ENCODE measurements around the gene GPR156.

GPR156 gene

DNA sequence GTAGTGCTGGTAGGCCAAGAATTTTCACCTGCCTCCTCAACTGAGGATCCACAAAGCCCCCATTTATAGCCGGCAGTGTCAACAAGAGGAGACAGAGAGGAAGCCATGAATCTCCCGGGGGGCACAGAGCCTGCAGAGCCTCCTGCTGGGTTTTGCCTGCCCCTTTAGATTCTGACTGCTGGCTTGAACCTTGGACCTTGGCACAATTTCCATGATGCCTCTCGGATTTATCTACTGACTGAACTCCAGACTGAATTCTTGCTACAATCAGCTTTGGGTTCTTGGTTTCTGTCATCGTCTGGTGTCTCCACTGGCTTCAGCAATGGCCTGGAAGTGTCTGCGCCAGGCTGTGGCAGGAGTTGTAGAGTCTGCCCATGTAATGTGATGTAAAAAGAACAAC, 80.7 kb downstream of the GPR156 start:
- Histone ChIP-seq H3K9ac (ENCODE audit: low read length) (no peak overlapping the region), H2AFZ (ENCODE audit: low read length) (no peak overlapping the region), H3K79me2 (ENCODE audit: insufficient read depth, low read length) (no peaks in the 10 kb centered on the region), H3K27me3 (ENCODE audit: insufficient read depth, low read length) (no peaks in the 10 kb centered on the region), H3K9me2 (ENCODE audit: low read depth, low read length) (no peaks in the 10 kb centered on the region), H3K4me3 (ENCODE audit: low read depth, low read length, poor library complexity, severe bottlenecking) (no peak overlapping the region), H3K27ac (ENCODE audit: low read depth, low read length, poor library complexity, severe bottlenecking) (no peak overlapping the region), H3K9me3 (ENCODE audit: low read length) (no peaks in the 10 kb centered on the region), H3K4me2 (ENCODE audit: low read length) (no peak overlapping the region), H3K36me3 (ENCODE audit: insufficient read depth, low read length) (no peaks in the 10 kb centered on the region), H3F3A (ENCODE audit: insufficient read depth, low read length) (no peaks in the 10 kb centered on the region), H4K20me1 (ENCODE audit: insufficient read depth, low read length) (no peaks in the 10 kb centered on the region), H3K4me1 (ENCODE audit: insufficient read depth, low read length, severe bottlenecking) (no peaks in the 10 kb centered on the region)
- TF ChIP-seq EZH2 (IDR thresholded peaks at IDR 0.05; ENCODE audit: borderline replicate concordance, low read length): no peak
- TF ChIP-seq, protein P1, sequence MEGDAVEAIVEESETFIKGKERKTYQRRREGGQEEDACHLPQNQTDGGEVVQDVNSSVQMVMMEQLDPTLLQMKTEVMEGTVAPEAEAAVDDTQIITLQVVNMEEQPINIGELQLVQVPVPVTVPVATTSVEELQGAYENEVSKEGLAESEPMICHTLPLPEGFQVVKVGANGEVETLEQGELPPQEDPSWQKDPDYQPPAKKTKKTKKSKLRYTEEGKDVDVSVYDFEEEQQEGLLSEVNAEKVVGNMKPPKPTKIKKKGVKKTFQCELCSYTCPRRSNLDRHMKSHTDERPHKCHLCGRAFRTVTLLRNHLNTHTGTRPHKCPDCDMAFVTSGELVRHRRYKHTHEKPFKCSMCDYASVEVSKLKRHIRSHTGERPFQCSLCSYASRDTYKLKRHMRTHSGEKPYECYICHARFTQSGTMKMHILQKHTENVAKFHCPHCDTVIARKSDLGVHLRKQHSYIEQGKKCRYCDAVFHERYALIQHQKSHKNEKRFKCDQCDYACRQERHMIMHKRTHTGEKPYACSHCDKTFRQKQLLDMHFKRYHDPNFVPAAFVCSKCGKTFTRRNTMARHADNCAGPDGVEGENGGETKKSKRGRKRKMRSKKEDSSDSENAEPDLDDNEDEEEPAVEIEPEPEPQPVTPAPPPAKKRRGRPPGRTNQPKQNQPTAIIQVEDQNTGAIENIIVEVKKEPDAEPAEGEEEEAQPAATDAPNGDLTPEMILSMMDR (IDR thresholded peaks at IDR 0.05; ENCODE audit: low read length): no peak

DNA sequence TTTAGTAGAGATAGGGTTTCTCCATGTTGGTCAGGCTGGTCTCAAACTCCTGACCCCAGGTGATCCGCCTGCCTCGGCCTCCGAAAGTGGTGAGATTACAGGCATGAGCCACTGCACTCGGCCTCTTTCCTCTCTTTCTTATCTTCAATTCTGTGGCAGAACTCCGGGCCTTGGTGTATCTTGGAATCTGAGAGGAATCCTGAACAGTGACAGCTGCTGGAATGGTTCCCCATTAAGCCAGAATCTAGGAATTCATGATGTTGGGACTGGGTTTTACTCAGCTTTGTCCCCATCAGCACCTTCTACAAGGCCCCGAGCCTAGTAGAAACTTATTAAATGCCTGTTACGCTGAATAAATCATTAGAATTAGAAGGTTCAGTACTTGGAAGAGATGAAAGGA, 81.4 kb downstream of the GPR156 start:
- H3K27me3 ChIP-seq (ENCODE audit: insufficient read depth, low read length): no peaks in the 10 kb centered on the region
- no peak overlapping the region for H3K27ac ChIP-seq (ENCODE audit: low read depth, low read length, poor library complexity, severe bottlenecking)
- H2AFZ ChIP-seq (ENCODE audit: low read length): no peak overlapping the region
- H3K36me3 ChIP-seq (ENCODE audit: insufficient read depth, low read length): no peaks in the 10 kb centered on the region
- H3K4me2 ChIP-seq (ENCODE audit: low read length): no peak overlapping the region
- H3K4me1 ChIP-seq (ENCODE audit: insufficient read depth, low read length, severe bottlenecking): no peaks in the 10 kb centered on the region
- H4K20me1 ChIP-seq (ENCODE audit: insufficient read depth, low read length): no peaks in the 10 kb centered on the region
- H3K4me3 ChIP-seq (ENCODE audit: low read depth, low read length, poor library complexity, severe bottlenecking): no peak overlapping the region
- TF ChIP-seq, protein P1 (IDR thresholded peaks at IDR 0.05; ENCODE audit: low read length): no peak
- no peak for TF ChIP-seq EZH2 (IDR thresholded peaks at IDR 0.05; ENCODE audit: borderline replicate concordance, low read length)
- no peaks in the 10 kb centered on the region for H3F3A ChIP-seq (ENCODE audit: insufficient read depth, low read length)
- no peak overlapping the region for H3K9ac ChIP-seq (ENCODE audit: low read length)
- no peaks in the 10 kb centered on the region for H3K79me2 ChIP-seq (ENCODE audit: insufficient read depth, low read length)
- no peaks in the 10 kb centered on the region for H3K9me2 ChIP-seq (ENCODE audit: low read depth, low read length)
- no peaks in the 10 kb centered on the region for H3K9me3 ChIP-seq (ENCODE audit: low read length)

DNA sequence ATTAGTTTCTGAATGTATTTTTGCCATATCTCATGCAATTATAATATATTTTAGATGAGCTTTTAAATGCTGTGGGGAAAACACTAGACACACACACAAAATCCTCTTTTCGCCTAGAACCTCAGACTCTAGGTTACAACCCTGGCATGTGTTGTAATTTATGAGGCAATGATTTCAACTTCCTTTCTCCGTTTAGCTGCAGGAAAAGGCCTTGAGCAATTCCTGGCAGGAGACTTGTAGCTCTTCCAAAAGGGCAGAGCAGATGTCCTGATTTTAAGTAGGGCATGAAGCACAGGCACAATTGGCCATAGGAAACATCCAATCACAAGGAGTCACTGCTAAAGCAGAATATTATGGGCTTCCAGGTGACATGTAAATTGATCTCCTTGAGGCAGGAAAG, 82.0 kb downstream of the GPR156 start:
- TF ChIP-seq, protein P1 (IDR thresholded peaks at IDR 0.05; ENCODE audit: low read length): no peak
- no peak for TF ChIP-seq EZH2 (IDR thresholded peaks at IDR 0.05; ENCODE audit: borderline replicate concordance, low read length)
- H3K4me2 ChIP-seq (ENCODE audit: low read length): no peak overlapping the region
- H3K79me2 ChIP-seq (ENCODE audit: insufficient read depth, low read length): no peaks in the 10 kb centered on the region
- H3K27me3 ChIP-seq (ENCODE audit: insufficient read depth, low read length): no peaks in the 10 kb centered on the region
- no peak overlapping the region for H3K27ac ChIP-seq (ENCODE audit: low read depth, low read length, poor library complexity, severe bottlenecking)
- no peak overlapping the region for H2AFZ ChIP-seq (ENCODE audit: low read length)
- H3K4me3 ChIP-seq (ENCODE audit: low read depth, low read length, poor library complexity, severe bottlenecking): no peak overlapping the region
- no peak overlapping the region for H3K9ac ChIP-seq (ENCODE audit: low read length)
- H3K9me2 ChIP-seq (ENCODE audit: low read depth, low read length): no peaks in the 10 kb centered on the region
- no peaks in the 10 kb centered on the region for H3F3A ChIP-seq (ENCODE audit: insufficient read depth, low read length)
- no peaks in the 10 kb centered on the region for H4K20me1 ChIP-seq (ENCODE audit: insufficient read depth, low read length)
- H3K9me3 ChIP-seq (ENCODE audit: low read length): no peaks in the 10 kb centered on the region
- H3K36me3 ChIP-seq (ENCODE audit: insufficient read depth, low read length): no peaks in the 10 kb centered on the region
- H3K4me1 ChIP-seq (ENCODE audit: insufficient read depth, low read length, severe bottlenecking): no peaks in the 10 kb centered on the region

Measured in OCI-LY1 (cell line).